GM21737 (cell line): ENCODE measurements around the gene DUS3L.
"Not testable (repeated sequence)": the region's sequence is repeated elsewhere in the genome, so short reads cannot be mapped to it uniquely, and the experiment has no call there.

Experiments
- ATAC-seq: cut with Tn5 transposase; IDR thresholded peaks from one replicate; pipeline ENCODE4 v1.9.1; 2021; ENCODE audit warnings: mild to moderate bottlenecking, moderate library complexity; ENCODE audit not compliant: unreplicated experiment

The DUS3L gene

GRCh38 chr19:5801796-5802619, 11.0 kb upstream of the DUS3L start:
- ATAC-seq: no peak

GRCh38 chr19:5800361-5801270, 9.7 kb upstream of the DUS3L start:
- ATAC-seq: no peak

- ATAC-seq: no peak
Observed at GRCh38 chr19:5799247-5800241, 8.6 kb upstream of the DUS3L start.

GRCh38 chr19:5798244-5798643, 7.3 kb upstream of the DUS3L start:
- no peak for ATAC-seq

GRCh38 chr19:5795382-5795919, 4.5 kb upstream of the DUS3L start:
- no peak for ATAC-seq

- ATAC-seq: no peak
Observed at GRCh38 chr19:5793188-5793587, 2.2 kb upstream of the DUS3L start.

GRCh38 chr19:5792224-5792623, 1.3 kb upstream of the DUS3L start:
- no peak for ATAC-seq

GRCh38 chr19:5789886-5790558, 941 bp downstream of the DUS3L start:
- no peak for ATAC-seq

GRCh38 chr19:5789351-5789761, 1.6 kb downstream of the DUS3L start:
- no peak for ATAC-seq

- no peak for ATAC-seq
Observed at GRCh38 chr19:5788422-5788821, 2.5 kb downstream of the DUS3L start.

- ATAC-seq: no peak
Observed at GRCh38 chr19:5787409-5788182, 3.4 kb downstream of the DUS3L start.

- ATAC-seq: no peak
Observed at GRCh38 chr19:5786593-5787408, 4.2 kb downstream of the DUS3L start.

- ATAC-seq: no peak
Observed at GRCh38 chr19:5785423-5785822, 5.5 kb downstream of the DUS3L start.

GRCh38 chr19:5784581-5785147, 6.3 kb downstream of the DUS3L start, which contains the start of gene PRR22:
PRR22 (minus strand) TSS chr19:5784746; CDS start chr19:5784660, 86 bp downstream.
- ATAC-seq: no peak

GRCh38 chr19:5782945-5783919, 7.7 kb downstream of the DUS3L start:
- no peak for ATAC-seq

GRCh38 chr19:5782322-5782721, 8.6 kb downstream of the DUS3L start:
- no peak for ATAC-seq

GRCh38 chr19:5780916-5781315, 10.0 kb downstream of the DUS3L start:
- not testable (repeated sequence) for ATAC-seq
